Body of pancreas (tissue), 4 donors: ENCODE results near the gene GLCCI1.

Experiments
- POLR2A ChIP-seq, 3 donors: fragments of 450-650 bp; IDR thresholded peaks; one replicate each; pipeline ENCODE4 v1.6.1; 2016; ENCODE audit warnings: antibody characterized with exemption in 3 of 3, mild to moderate bottlenecking in 2 of 3
- TF ChIP-seq, protein P1 (sequence below), 7 experiments: fragments of 450-650 bp in 4 of 7; fragments of 200-600 bp in 3 of 7; sonication (generic) in 3 of 7; IDR thresholded peaks; one replicate each; pipeline ENCODE4 v1.5.1; 2016 to 2019; ENCODE audit warnings: antibody characterized with exemption in 7 of 7

DNA sequence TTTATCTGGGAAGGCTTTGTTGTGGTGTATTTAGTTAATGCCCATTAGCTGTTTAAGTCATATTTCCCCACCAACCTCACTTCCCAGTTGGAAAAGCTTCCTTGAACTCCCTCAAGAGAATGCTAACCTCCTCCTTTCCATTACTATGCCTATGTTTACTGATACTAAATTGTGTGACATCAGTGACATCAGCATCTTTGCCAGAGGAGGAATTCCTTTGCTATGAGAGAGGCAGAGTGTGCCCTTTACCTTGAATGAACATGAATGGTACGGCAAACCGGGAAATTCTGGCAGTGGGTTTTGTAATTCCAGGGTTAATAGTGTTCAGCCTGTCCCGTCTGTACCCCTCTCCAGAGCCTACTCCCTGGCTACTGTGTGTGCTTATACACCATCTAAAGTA lies 22.1 kb upstream of the GLCCI1 start:
- TF ChIP-seq, protein P1, sequence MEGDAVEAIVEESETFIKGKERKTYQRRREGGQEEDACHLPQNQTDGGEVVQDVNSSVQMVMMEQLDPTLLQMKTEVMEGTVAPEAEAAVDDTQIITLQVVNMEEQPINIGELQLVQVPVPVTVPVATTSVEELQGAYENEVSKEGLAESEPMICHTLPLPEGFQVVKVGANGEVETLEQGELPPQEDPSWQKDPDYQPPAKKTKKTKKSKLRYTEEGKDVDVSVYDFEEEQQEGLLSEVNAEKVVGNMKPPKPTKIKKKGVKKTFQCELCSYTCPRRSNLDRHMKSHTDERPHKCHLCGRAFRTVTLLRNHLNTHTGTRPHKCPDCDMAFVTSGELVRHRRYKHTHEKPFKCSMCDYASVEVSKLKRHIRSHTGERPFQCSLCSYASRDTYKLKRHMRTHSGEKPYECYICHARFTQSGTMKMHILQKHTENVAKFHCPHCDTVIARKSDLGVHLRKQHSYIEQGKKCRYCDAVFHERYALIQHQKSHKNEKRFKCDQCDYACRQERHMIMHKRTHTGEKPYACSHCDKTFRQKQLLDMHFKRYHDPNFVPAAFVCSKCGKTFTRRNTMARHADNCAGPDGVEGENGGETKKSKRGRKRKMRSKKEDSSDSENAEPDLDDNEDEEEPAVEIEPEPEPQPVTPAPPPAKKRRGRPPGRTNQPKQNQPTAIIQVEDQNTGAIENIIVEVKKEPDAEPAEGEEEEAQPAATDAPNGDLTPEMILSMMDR (IDR thresholded peaks at IDR 0.05) = no peak
- TF ChIP-seq POLR2A (IDR thresholded peaks at IDR 0.05) = no peak
